H9 (cell line): ENCODE results near the gene SLC2A11. TPM values are rescaled to one million over a fixed set of nuclear protein-coding genes. Genes with fewer than 3 reads are reported as not detected.

Experiments
- DNase-seq: peaks from one replicate; pipeline ENCODE4 v3.0.0-alpha.2; 2017
- H2AFZ ChIP-seq: one replicate; pipeline ENCODE4 v1.6.1; 2013; ENCODE audit warnings: mild to moderate bottlenecking, low read length, control low read depth, moderate library complexity
- H2AK5ac ChIP-seq: 2 replicates; pipeline ENCODE4 v1.6.1; 2013; ENCODE audit warnings: low read length, control low read depth, mixed read lengths; ENCODE audit not compliant: insufficient read length
- H2BK120ac ChIP-seq: one replicate; pipeline ENCODE4 v1.6.1; 2013; ENCODE audit warnings: low read depth, mild to moderate bottlenecking, low read length, control low read depth, inconsistent platforms; ENCODE audit not compliant: poor library complexity, severe bottlenecking
- H2BK12ac ChIP-seq: 2 replicates; pipeline ENCODE4 v1.6.1; 2013; ENCODE audit warnings: low read length, control low read depth, mixed read lengths, low read depth; ENCODE audit not compliant: insufficient read length
- H2BK15ac ChIP-seq: 2 replicates; pipeline ENCODE4 v1.6.1; 2013; ENCODE audit warnings: low read depth, low read length, control low read depth
- H2BK20ac ChIP-seq: one replicate; pipeline ENCODE4 v1.6.1; 2013; ENCODE audit warnings: low read depth, mild to moderate bottlenecking, low read length, control low read depth, inconsistent platforms; ENCODE audit not compliant: poor library complexity, severe bottlenecking
- H2BK5ac ChIP-seq: 2 replicates; pipeline ENCODE4 v1.6.1; 2013; ENCODE audit warnings: low read length, control low read depth, mixed read lengths; ENCODE audit not compliant: insufficient read length
- H3K14ac ChIP-seq: 2 replicates; pipeline ENCODE4 v1.6.1; 2013; ENCODE audit warnings: low read length, control low read depth; ENCODE audit not compliant: insufficient read depth
- H3K18ac ChIP-seq: 2 replicates; pipeline ENCODE4 v1.6.1; 2013; ENCODE audit warnings: low read depth, mild to moderate bottlenecking, mixed read lengths, low read length, control low read depth; ENCODE audit not compliant: insufficient read length
- H3K23ac ChIP-seq: 2 replicates; pipeline ENCODE4 v1.6.1; 2013; ENCODE audit warnings: low read length, control low read depth, mixed read lengths, low read depth; ENCODE audit not compliant: insufficient read length
- H3K23me2 ChIP-seq: 2 replicates; pipeline ENCODE4 v1.6.1; 2013; ENCODE audit warnings: low read depth, mild to moderate bottlenecking, mixed read lengths, low read length, control low read depth; ENCODE audit not compliant: insufficient read length, poor library complexity, severe bottlenecking
- H3K27ac ChIP-seq: 2 replicates; pipeline ENCODE4 v1.5.1; 2013; ENCODE audit warnings: low read length, control low read depth, mixed read lengths, low read depth; ENCODE audit not compliant: insufficient read length
- H3K27me3 ChIP-seq: 2 replicates; pipeline ENCODE4 v1.6.1; 2013; ENCODE audit warnings: low read length, control low read depth, inconsistent platforms; ENCODE audit not compliant: insufficient read depth
- H3K4ac ChIP-seq: 2 replicates; pipeline ENCODE4 v1.6.1; 2013; ENCODE audit warnings: low read depth, mild to moderate bottlenecking, control low read depth, inconsistent platforms, low read length, moderate library complexity
- H3K4me1 ChIP-seq: 2 replicates; pipeline ENCODE4 v1.6.1; 2013; ENCODE audit warnings: low read length, control low read depth, inconsistent platforms; ENCODE audit not compliant: insufficient read depth
- H3K4me2 ChIP-seq: 2 replicates; pipeline ENCODE4 v1.6.1; 2013; ENCODE audit warnings: low read length, control low read depth, mixed read lengths; ENCODE audit not compliant: insufficient read length, insufficient read depth
- H3K56ac ChIP-seq: 2 replicates; pipeline ENCODE4 v1.6.1; 2013; ENCODE audit warnings: low read depth, mild to moderate bottlenecking, mixed read lengths, low read length, control low read depth; ENCODE audit not compliant: insufficient read length
- H3K79me1 ChIP-seq: 2 replicates; pipeline ENCODE4 v1.6.1; 2013; ENCODE audit warnings: low read depth, mild to moderate bottlenecking, moderate library complexity, low read length, control low read depth, inconsistent platforms; ENCODE audit not compliant: insufficient read depth, poor library complexity, severe bottlenecking
- H3K79me2 ChIP-seq: 2 replicates; pipeline ENCODE4 v1.6.1; 2013; ENCODE audit warnings: low read length, control low read depth, inconsistent platforms; ENCODE audit not compliant: insufficient read depth
- H3K9ac ChIP-seq: 2 replicates; pipeline ENCODE4 v1.6.1; 2013; ENCODE audit warnings: low read length, control low read depth, mixed read lengths; ENCODE audit not compliant: insufficient read length; ENCODE audit errors: extremely low read depth
- H3K9me3 ChIP-seq: one replicate; pipeline ENCODE4 v1.6.1; 2013; ENCODE audit warnings: low read depth, low read length, inconsistent platforms; ENCODE audit not compliant: control insufficient read depth
- H3T11ph ChIP-seq: one replicate; pipeline ENCODE4 v1.6.1; 2013; ENCODE audit warnings: mild to moderate bottlenecking, low read length, control low read depth, inconsistent platforms
- H4K20me1 ChIP-seq: one replicate; pipeline ENCODE4 v1.6.1; 2013; ENCODE audit not compliant: control insufficient read depth, insufficient read length, insufficient read depth
- H4K5ac ChIP-seq: 2 replicates; pipeline ENCODE4 v1.6.1; 2013; ENCODE audit warnings: low read depth, mild to moderate bottlenecking, mixed read lengths, low read length, control low read depth; ENCODE audit not compliant: insufficient read length
- H4K8ac ChIP-seq: replicated peaks from 2 replicates; pipeline ENCODE4 v1.6.1; 2013; ENCODE audit warnings: low read length, control low read depth, mixed read lengths, low read depth; ENCODE audit not compliant: insufficient read length
- H4K91ac ChIP-seq: 2 replicates; pipeline ENCODE4 v1.6.1; 2013; ENCODE audit warnings: low read depth, mild to moderate bottlenecking, moderate library complexity, mixed read lengths, low read length, control low read depth; ENCODE audit not compliant: insufficient read length
- H3K27ac Mint-ChIP-seq, 3 experiments: 2 replicates in 2 of 3; 3 replicates in 1 of 3; pipeline ENCODE4 v1.8.0; 2020 to 2021; ENCODE audit warnings: mixed read lengths in 3 of 3, mild to moderate bottlenecking in 1 of 3, moderate library complexity in 1 of 3
- H3K27me3 Mint-ChIP-seq: 2 replicates; pipeline ENCODE4 v1.8.0; 2021; ENCODE audit warnings: low read depth, mild to moderate bottlenecking, moderate library complexity, mixed read lengths
- H3K36me3 Mint-ChIP-seq, 3 experiments: 2 replicates in 2 of 3; 3 replicates in 1 of 3; pipeline ENCODE4 v1.8.0; 2020 to 2021; ENCODE audit warnings: low read depth in 3 of 3, mixed read lengths in 3 of 3; ENCODE audit not compliant: insufficient read depth in 1 of 3
- H3K4me1 Mint-ChIP-seq, 2 experiments: 2 replicates each; pipeline ENCODE4 v1.8.0; 2020; ENCODE audit warnings: mixed read lengths in 2 of 2
- H3K4me3 Mint-ChIP-seq, 2 experiments: 2 replicates in 1 of 2; 3 replicates in 1 of 2; pipeline ENCODE4 v1.8.0; 2020 to 2021; ENCODE audit warnings: mild to moderate bottlenecking in 2 of 2, mixed read lengths in 2 of 2, moderate library complexity in 1 of 2
- H3K9me3 Mint-ChIP-seq, 2 experiments: 2 replicates in 1 of 2; 3 replicates in 1 of 2; pipeline ENCODE4 v1.8.0; 2020; ENCODE audit warnings: mild to moderate bottlenecking in 2 of 2, mixed read lengths in 2 of 2, moderate library complexity in 1 of 2
- WGBS: extraction: QIAGEN DNeasy Blood & Tissue Kit; methylation state at CpG from one replicate; pipeline ENCODE4 v1.1.7; 2013; ENCODE audit warnings: missing lambda C conversion rate, low lambda C conversion rate, mixed read lengths; ENCODE audit not compliant: insufficient read length; ENCODE audit errors: extremely low coverage; 5-methylcytosine and 5-hydroxymethylcytosine counted together
- total RNA-seq: library from RNA; stranded (reverse); gene quantifications from 2 replicates; pipeline ENCODE4 v1.2.1, GENCODE V29; 2021
- TF ChIP-seq, protein P1 (sequence below): fragments of 200-600 bp; sonication (generic); conservative IDR thresholded peaks from 3 replicates; pipeline ENCODE4 v1.8.0; 2021; ENCODE audit warnings: antibody characterized with exemption, mild to moderate bottlenecking

The SLC2A11 gene
- total RNA-seq, 1 experiment from 2014 or later = 15.0 TPM

DNA sequence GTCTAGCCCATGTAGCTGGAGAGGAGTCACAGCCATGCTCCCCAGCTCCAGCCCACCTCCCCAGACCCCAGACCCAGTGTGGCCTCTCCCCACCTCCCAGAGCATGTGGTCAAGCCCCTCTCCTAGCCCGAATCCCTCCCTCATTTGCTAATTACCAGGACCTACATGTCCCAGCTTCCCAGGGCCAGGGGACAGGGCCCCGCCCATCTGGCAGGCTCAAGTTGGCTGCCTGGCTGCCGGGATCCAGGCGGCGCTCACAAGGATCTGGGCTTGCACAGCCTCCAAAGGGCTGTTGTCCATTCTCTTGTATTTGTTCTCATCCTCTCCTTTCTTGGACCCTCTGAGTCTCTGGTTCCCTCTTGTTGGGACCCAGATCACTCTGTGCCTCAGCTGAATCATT is 31.9 kb downstream of the SLC2A11 start:
- Histone ChIP-seq H3K4ac (no peak overlapping the region), H2BK5ac (no peak overlapping the region), H3K27ac (no peak overlapping the region), H3K4me1 (peaks cover 3% of the 10 kb centered on the region; the same call in 1 of the 2 replicates), H3K23me2 (peaks cover 8% of the 10 kb centered on the region), H2BK15ac (no peak overlapping the region), H3K79me2 (no peaks in the 10 kb centered on the region), H3K27me3 (no peaks in the 10 kb centered on the region; the same call in 1 of the 2 replicates), H4K5ac (no peak overlapping the region), H3K79me1 (no peaks in the 10 kb centered on the region), H2BK120ac (no peak overlapping the region), H3K4me2 (no peak overlapping the region), H3K56ac (no peak overlapping the region), H3K18ac (no peak overlapping the region), H4K8ac (no peak overlapping the region), H3K14ac (no peak overlapping the region), H2BK20ac (no peak overlapping the region), H2AK5ac (no peak overlapping the region), H2AFZ (no peak overlapping the region), H3T11ph (no peak overlapping the region), H4K20me1 (no peaks in the 10 kb centered on the region), H3K9me3 (no peaks in the 10 kb centered on the region), H3K23ac (no peak overlapping the region), H2BK12ac (no peak overlapping the region), H4K91ac (no peak overlapping the region), H3K9ac (no peak overlapping the region)
- peak overlapping the region in 1 of 3 experiments; percentile 74; a peak in 2 of 7 replicates for H3K27ac Mint-ChIP-seq
- H3K4me1 Mint-ChIP-seq = peaks cover 23 to 26% of the 10 kb centered on the region in 2 experiments
- H3K9me3 Mint-ChIP-seq = peaks cover 14 to 18% of the 10 kb centered on the region in 2 experiments
- H3K4me3 Mint-ChIP-seq = no peak overlapping the region
- no peak for DNase-seq
- peaks cover 20% of the 10 kb centered on the region for H3K27me3 Mint-ChIP-seq
- peaks cover 8 to 21% (median 8%) of the 10 kb centered on the region in 3 experiments; a peak in 6 of 7 replicates for H3K36me3 Mint-ChIP-seq
- WGBS = no CpG with 5 or more reads among the region's 5 CpGs
- TF ChIP-seq, protein P1, sequence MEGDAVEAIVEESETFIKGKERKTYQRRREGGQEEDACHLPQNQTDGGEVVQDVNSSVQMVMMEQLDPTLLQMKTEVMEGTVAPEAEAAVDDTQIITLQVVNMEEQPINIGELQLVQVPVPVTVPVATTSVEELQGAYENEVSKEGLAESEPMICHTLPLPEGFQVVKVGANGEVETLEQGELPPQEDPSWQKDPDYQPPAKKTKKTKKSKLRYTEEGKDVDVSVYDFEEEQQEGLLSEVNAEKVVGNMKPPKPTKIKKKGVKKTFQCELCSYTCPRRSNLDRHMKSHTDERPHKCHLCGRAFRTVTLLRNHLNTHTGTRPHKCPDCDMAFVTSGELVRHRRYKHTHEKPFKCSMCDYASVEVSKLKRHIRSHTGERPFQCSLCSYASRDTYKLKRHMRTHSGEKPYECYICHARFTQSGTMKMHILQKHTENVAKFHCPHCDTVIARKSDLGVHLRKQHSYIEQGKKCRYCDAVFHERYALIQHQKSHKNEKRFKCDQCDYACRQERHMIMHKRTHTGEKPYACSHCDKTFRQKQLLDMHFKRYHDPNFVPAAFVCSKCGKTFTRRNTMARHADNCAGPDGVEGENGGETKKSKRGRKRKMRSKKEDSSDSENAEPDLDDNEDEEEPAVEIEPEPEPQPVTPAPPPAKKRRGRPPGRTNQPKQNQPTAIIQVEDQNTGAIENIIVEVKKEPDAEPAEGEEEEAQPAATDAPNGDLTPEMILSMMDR = no peak
